Mucosa of stomach (tissue), 1 donor: Measurements from ENCODE around the gene MAP2K1.
"Not testable (repeated sequence)": the region's sequence is repeated elsewhere in the genome, so short reads cannot be mapped to it uniquely, and the experiment has no call there.

ENCODE experiments used
- H3K27me3 ChIP-seq: one replicate; pipeline ENCODE4 v1.7.0; 2013; ENCODE audit warnings: mild to moderate bottlenecking, low read length; ENCODE audit not compliant: control insufficient read depth, insufficient read depth
- H3K36me3 ChIP-seq: one replicate; pipeline ENCODE4 v1.7.0; 2013; ENCODE audit warnings: low read length; ENCODE audit not compliant: control insufficient read depth, insufficient read depth
- H3K4me1 ChIP-seq: one replicate; pipeline ENCODE4 v1.7.0; 2013; ENCODE audit warnings: mild to moderate bottlenecking, low read length; ENCODE audit not compliant: control insufficient read depth, insufficient read depth
- H3K4me3 ChIP-seq: one replicate; pipeline ENCODE4 v1.7.0; 2013; ENCODE audit warnings: low read length
- H3K9ac ChIP-seq: one replicate; pipeline ENCODE4 v1.7.0; 2013; ENCODE audit warnings: mild to moderate bottlenecking, low read length, moderate library complexity
- H3K9me3 ChIP-seq: one replicate; pipeline ENCODE4 v1.7.0; 2013; ENCODE audit warnings: mild to moderate bottlenecking, low read length, moderate library complexity; ENCODE audit not compliant: control insufficient read depth
- donor health status: Pancreatic carcinoma.

The MAP2K1 gene

GRCh38 chr15:66440501-66440900 lies 53.8 kb downstream of the MAP2K1 start:
- H3K9ac ChIP-seq = no peak overlapping the region

GRCh38 chr15:66452420-66452819 lies 65.7 kb downstream of the MAP2K1 start:
- no peaks in the 10 kb centered on the region for H3K4me1 ChIP-seq
- H3K36me3 ChIP-seq = no peaks in the 10 kb centered on the region
- no peaks in the 10 kb centered on the region for H3K9me3 ChIP-seq
- no peak overlapping the region for H3K9ac ChIP-seq
- H3K4me3 ChIP-seq = no peak overlapping the region
- no peaks in the 10 kb centered on the region for H3K27me3 ChIP-seq

More at GRCh38 chr15:66440501-66440900, 53.8 kb downstream of the MAP2K1 start:
- no peaks in the 10 kb centered on the region for H3K36me3 ChIP-seq
- H3K9me3 ChIP-seq = no peaks in the 10 kb centered on the region
- H3K4me1 ChIP-seq = no peaks in the 10 kb centered on the region
- no peak overlapping the region for H3K4me3 ChIP-seq
- no peaks in the 10 kb centered on the region for H3K27me3 ChIP-seq

DNA sequence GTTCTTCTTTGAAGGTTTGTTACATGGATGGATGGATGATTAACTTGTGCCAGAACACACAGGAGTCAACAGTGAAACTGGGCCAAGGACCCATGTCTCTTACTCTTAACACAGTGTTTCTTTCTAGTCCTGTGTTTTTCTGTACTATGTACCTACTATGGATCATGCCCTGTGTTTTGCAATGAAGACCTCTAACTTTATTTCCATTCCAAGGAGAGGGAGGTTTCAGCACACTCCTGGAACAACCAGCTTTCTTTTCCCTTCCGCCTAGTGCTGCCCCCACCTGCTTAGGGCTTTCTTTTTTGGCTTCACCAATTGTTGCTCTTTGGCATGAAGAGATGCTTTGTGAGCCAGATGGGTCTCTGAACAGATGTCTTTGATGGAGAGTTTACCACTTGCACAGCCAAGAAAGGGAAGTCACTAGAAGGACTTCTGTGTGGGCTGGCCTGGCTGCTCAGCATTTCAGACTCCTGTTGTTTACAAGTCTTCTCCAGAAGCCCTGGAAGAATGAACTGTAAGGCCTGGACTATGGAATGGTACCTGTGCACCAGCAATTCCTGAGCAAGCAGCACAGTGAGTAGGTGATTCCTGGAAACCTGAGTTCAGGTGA lies 66.4 kb downstream of the MAP2K1 start:
- H3K4me1 ChIP-seq = no peaks in the 10 kb centered on the region
- H3K27me3 ChIP-seq = no peaks in the 10 kb centered on the region
- no peaks in the 10 kb centered on the region for H3K9me3 ChIP-seq
- no peak overlapping the region for H3K4me3 ChIP-seq
- H3K9ac ChIP-seq = no peak overlapping the region
- no peaks in the 10 kb centered on the region for H3K36me3 ChIP-seq

- Histone ChIP-seq H3K4me1 (no peaks in the 10 kb centered on the region), H3K27me3 (no peaks in the 10 kb centered on the region), H3K4me3 (no peak overlapping the region), H3K9me3 (no peaks in the 10 kb centered on the region), H3K36me3 (no peaks in the 10 kb centered on the region), H3K9ac (no peak overlapping the region)
Measured at GRCh38 chr15:66454143-66454542, 67.4 kb downstream of the MAP2K1 start.

- Histone ChIP-seq H3K9me3 (no peaks in the 10 kb centered on the region), H3K4me1 (no peaks in the 10 kb centered on the region), H3K36me3 (no peaks in the 10 kb centered on the region), H3K9ac (no peak overlapping the region), H3K4me3 (no peak overlapping the region), H3K27me3 (no peaks in the 10 kb centered on the region)
Measured at GRCh38 chr15:66456211-66456610, 69.5 kb downstream of the MAP2K1 start.

DNA sequence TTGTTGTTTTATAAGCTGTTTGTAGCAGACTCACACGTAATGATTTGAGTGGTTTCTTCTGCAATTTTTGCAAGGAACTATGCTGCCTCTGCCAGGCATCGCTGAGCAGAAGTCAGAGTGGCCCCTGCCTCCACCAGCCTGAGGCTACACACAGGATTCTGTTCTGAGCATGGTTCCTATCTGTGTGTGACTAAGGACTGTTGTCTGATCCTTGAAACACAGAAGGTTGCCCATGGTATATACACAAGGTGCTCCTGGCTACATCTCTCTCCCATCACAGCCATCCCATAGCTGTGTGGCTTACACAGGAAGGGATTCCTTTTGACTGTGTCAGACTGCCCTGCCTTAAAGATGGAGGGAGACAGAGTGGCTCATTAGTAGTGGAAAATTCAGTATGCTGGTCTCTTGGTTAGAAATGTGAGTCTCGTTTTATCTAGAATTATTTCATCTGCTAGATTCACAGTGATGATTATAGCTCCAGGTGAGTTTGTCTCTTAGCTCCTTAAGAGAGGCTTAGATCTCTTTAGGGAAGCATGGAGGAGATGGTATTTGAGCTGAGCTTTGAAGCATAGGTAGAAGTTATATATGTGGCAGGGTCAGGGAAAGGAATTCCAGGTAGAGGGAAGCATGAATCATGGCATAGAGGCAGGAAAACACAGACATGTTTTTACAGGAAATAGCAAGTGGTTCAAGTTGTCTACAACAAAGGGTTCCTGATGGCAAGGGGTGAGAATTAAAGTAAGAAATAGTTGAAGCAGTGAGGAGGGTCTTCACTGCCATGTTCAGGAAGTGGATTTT lies 73.3 kb downstream of the MAP2K1 start:
- H3K9ac ChIP-seq = no peak overlapping the region

DNA sequence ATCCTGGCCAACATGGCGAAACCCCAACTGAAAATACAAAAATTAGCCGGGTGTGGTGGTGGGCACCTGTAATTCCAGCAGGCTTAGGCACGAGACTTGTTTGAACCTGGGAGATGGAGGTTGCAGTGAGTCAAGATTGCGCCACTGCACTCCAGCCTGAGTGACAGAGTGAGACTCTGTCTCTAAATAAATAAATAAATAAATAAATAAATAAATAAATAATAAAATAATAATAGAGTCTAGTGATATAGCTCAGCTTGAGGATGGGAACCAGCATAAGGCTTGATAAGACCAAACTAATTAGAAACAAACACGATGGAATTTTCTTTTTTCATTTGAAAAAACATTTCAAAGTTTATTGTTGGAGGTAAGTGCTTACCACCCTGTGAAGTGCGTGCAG lies 74.6 kb downstream of the MAP2K1 start:
- not testable (repeated sequence) for H3K9ac ChIP-seq, H3K9me3 ChIP-seq, H3K4me3 ChIP-seq, H3K27me3 ChIP-seq, H3K36me3 ChIP-seq
- peaks cover 16% of the 10 kb centered on the region for H3K4me1 ChIP-seq

More for the DNA sequence above, 73.3 kb downstream of the MAP2K1 start:
- no peaks in the 10 kb centered on the region for H3K36me3 ChIP-seq
- H3K9me3 ChIP-seq = no peaks in the 10 kb centered on the region
- no peaks in the 10 kb centered on the region for H3K27me3 ChIP-seq
- no peak overlapping the region for H3K4me3 ChIP-seq
- H3K4me1 ChIP-seq = peaks cover 14% of the 10 kb centered on the region

- H3K9ac ChIP-seq = no peak overlapping the region
- H3K27me3 ChIP-seq = no peaks in the 10 kb centered on the region
- H3K4me1 ChIP-seq = peaks cover 16% of the 10 kb centered on the region
- H3K4me3 ChIP-seq = no peak overlapping the region
- H3K36me3 ChIP-seq = no peaks in the 10 kb centered on the region
- H3K9me3 ChIP-seq = no peaks in the 10 kb centered on the region
Measured at GRCh38 chr15:66461917-66462316, 75.2 kb downstream of the MAP2K1 start.

GRCh38 chr15:66462627-66463026 lies 75.9 kb downstream of the MAP2K1 start:
- no peaks in the 10 kb centered on the region for H3K36me3 ChIP-seq
- H3K9me3 ChIP-seq = no peaks in the 10 kb centered on the region
- H3K4me1 ChIP-seq = peaks cover 16% of the 10 kb centered on the region
- H3K27me3 ChIP-seq = no peaks in the 10 kb centered on the region
- no peak overlapping the region for H3K9ac ChIP-seq
- no peak overlapping the region for H3K4me3 ChIP-seq

- H3K9me3 ChIP-seq, H3K36me3 ChIP-seq, H3K27me3 ChIP-seq, H3K9ac ChIP-seq, H3K4me3 ChIP-seq: not testable (repeated sequence)
- peaks cover 16% of the 10 kb centered on the region for H3K4me1 ChIP-seq
Measured at GRCh38 chr15:66465294-66465693, 78.6 kb downstream of the MAP2K1 start.

- not testable (repeated sequence) for H3K9ac ChIP-seq, H3K36me3 ChIP-seq, H3K4me1 ChIP-seq, H3K4me3 ChIP-seq, H3K27me3 ChIP-seq, H3K9me3 ChIP-seq
Measured at GRCh38 chr15:66467162-66468040, 80.7 kb downstream of the MAP2K1 start.

GRCh38 chr15:66470825-66471224 lies 84.1 kb downstream of the MAP2K1 start:
- not testable (repeated sequence) for H3K36me3 ChIP-seq, H3K9ac ChIP-seq, H3K4me3 ChIP-seq, H3K4me1 ChIP-seq, H3K27me3 ChIP-seq, H3K9me3 ChIP-seq
